ENCODE results near the gene SEC31A.

DNA sequence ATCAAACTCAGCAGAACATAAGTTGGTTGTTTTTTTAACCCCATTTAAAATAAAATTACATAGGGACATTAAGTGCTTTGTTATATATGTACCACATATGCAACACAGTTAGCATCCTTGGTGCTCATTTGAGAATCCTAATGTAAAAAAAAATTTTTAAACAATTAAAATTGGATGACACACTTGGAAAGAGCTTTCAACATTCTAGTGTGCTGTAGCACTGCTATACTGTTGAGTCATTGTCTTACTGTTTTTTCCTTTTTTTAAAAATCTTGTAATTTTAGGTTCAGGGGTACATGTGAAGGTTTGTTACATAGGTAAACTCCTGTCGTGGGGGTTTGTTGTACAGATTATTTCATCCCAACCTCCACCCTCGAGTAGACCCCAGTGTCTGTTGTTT lies 22.4 kb upstream of the SEC31A start:
- TF ChIP-seq, protein P1, sequence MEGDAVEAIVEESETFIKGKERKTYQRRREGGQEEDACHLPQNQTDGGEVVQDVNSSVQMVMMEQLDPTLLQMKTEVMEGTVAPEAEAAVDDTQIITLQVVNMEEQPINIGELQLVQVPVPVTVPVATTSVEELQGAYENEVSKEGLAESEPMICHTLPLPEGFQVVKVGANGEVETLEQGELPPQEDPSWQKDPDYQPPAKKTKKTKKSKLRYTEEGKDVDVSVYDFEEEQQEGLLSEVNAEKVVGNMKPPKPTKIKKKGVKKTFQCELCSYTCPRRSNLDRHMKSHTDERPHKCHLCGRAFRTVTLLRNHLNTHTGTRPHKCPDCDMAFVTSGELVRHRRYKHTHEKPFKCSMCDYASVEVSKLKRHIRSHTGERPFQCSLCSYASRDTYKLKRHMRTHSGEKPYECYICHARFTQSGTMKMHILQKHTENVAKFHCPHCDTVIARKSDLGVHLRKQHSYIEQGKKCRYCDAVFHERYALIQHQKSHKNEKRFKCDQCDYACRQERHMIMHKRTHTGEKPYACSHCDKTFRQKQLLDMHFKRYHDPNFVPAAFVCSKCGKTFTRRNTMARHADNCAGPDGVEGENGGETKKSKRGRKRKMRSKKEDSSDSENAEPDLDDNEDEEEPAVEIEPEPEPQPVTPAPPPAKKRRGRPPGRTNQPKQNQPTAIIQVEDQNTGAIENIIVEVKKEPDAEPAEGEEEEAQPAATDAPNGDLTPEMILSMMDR (IDR thresholded peaks at IDR 0.05; ENCODE audit: low read depth, low read length): no peak
- no peak for TF ChIP-seq EZH2phosphoT487 (IDR thresholded peaks at IDR 0.05; ENCODE audit: low read depth)

Data from OCI-LY3 (cell line).